IMR-90 (cell line): Measurements from ENCODE around the gene TOMM40L. TPM values are rescaled to one million over a fixed set of nuclear protein-coding genes. Genes with fewer than 3 reads are reported as not detected.

ENCODE experiments used
- ATAC-seq: fragments of 200-7000 bp; cut with Tn5 transposase; 2 replicates; pipeline ENCODE4 v1.9.1; 2020; ENCODE audit warnings: low read depth, mild to moderate bottlenecking, moderate library complexity
- BruUV-seq: library from RNA; stranded (reverse); fragments of 400-500 nt; replicated peaks from 2 replicates; lab custom pipeline; 2021; lab: Mats Ljungman, UMichigan
- CTCF ChIA-PET: fragments of 300-600 bp; formaldehyde crosslinking; extraction: SDS; loops from one replicate; lab custom pipeline; 2021; ENCODE audit warnings: antibody characterized with exemption; lab: Yijun Ruan, JAX
- POLR2A ChIA-PET: fragments of 300-600 bp; sonication (Branson Sonifier 250); formaldehyde crosslinking; loops from one replicate; lab custom pipeline; 2022; ENCODE audit warnings: antibody characterized with exemption; ENCODE audit not compliant: unreplicated experiment; lab: Charles Lee
- DNase-seq: peaks from one replicate; pipeline ENCODE4 v3.0.0; 2013
- H2AFZ ChIP-seq: replicated peaks from 2 replicates; pipeline ENCODE3; 2013; ENCODE audit warnings: low read length, mild to moderate bottlenecking; ENCODE audit not compliant: poor library complexity
- H2AK5ac ChIP-seq: 2 replicates; pipeline ENCODE4 v1.6.1; 2013; ENCODE audit warnings: low read depth, low read length, inconsistent platforms
- H2AK9ac ChIP-seq: replicated peaks from 2 replicates; pipeline ENCODE3; 2013; ENCODE audit warnings: mild to moderate bottlenecking, low read depth, low read length, moderate library complexity; ENCODE audit not compliant: poor library complexity
- H2BK120ac ChIP-seq: 2 replicates; pipeline ENCODE4 v1.6.1; 2013; ENCODE audit warnings: low read depth, low read length, inconsistent platforms
- H2BK15ac ChIP-seq: 3 replicates; pipeline ENCODE4 v1.6.1; 2013; ENCODE audit warnings: low read depth, low read length, inconsistent platforms
- H2BK20ac ChIP-seq: 2 replicates; pipeline ENCODE4 v1.6.1; 2013; ENCODE audit warnings: low read depth, mild to moderate bottlenecking, inconsistent platforms, low read length, moderate library complexity
- H2BK5ac ChIP-seq: 2 replicates; pipeline ENCODE4 v1.6.1; 2013; ENCODE audit warnings: mild to moderate bottlenecking, low read depth, low read length, inconsistent platforms; ENCODE audit not compliant: poor library complexity, severe bottlenecking
- H3K14ac ChIP-seq: replicated peaks from 2 replicates; pipeline ENCODE4 v1.6.1; 2013; ENCODE audit warnings: low read depth, low read length, inconsistent platforms
- H3K18ac ChIP-seq: 2 replicates; pipeline ENCODE4 v1.6.1; 2013; ENCODE audit warnings: low read depth, low read length, control low read depth
- H3K23ac ChIP-seq: 2 replicates; pipeline ENCODE4 v1.6.1; 2013; ENCODE audit warnings: low read depth, low read length, inconsistent platforms
- H3K27ac ChIP-seq: 2 replicates; pipeline ENCODE4 v1.5.1; 2013; ENCODE audit warnings: mild to moderate bottlenecking, control low read depth, low read length; ENCODE audit not compliant: insufficient read depth
- H3K27me3 ChIP-seq: 2 replicates; pipeline ENCODE4 v1.6.1; 2013; ENCODE audit warnings: low read length; ENCODE audit not compliant: control insufficient read depth, insufficient read depth
- H3K36me3 ChIP-seq: 2 replicates; pipeline ENCODE4 v1.6.1; 2013; ENCODE audit warnings: low read length, mixed read lengths; ENCODE audit not compliant: control insufficient read depth, insufficient read depth
- H3K4ac ChIP-seq: 2 replicates; pipeline ENCODE4 v1.6.1; 2013; ENCODE audit warnings: low read depth, low read length, inconsistent platforms
- H3K4me1 ChIP-seq: 2 replicates; pipeline ENCODE4 v1.6.1; 2013; ENCODE audit warnings: low read length, mixed read lengths; ENCODE audit not compliant: control insufficient read depth, insufficient read depth
- H3K4me2 ChIP-seq: 2 replicates; pipeline ENCODE4 v1.6.1; 2013; ENCODE audit warnings: low read depth, mild to moderate bottlenecking, control low read depth, low read length, moderate library complexity
- H3K4me3 ChIP-seq: 2 replicates; pipeline ENCODE4 v1.5.1; 2013; ENCODE audit warnings: low read depth, mild to moderate bottlenecking, control low read depth, low read length, moderate library complexity; ENCODE audit not compliant: insufficient read depth
- H3K56ac ChIP-seq: 2 replicates; pipeline ENCODE4 v1.6.1; 2013; ENCODE audit warnings: low read length, inconsistent platforms; ENCODE audit not compliant: insufficient read depth; ENCODE audit errors: extremely low read depth
- H3K79me1 ChIP-seq, 2 experiments: 2 replicates each; pipeline ENCODE4 v1.6.1; 2013; ENCODE audit warnings: low read length in 2 of 2, inconsistent platforms in 1 of 2, low read depth in 1 of 2
- H3K9ac ChIP-seq: 2 replicates; pipeline ENCODE4 v1.6.1; 2013; ENCODE audit warnings: low read depth, low read length, control low read depth
- H3K9me1 ChIP-seq: 2 replicates; pipeline ENCODE4 v1.6.1; 2013; ENCODE audit warnings: low read length, inconsistent platforms; ENCODE audit not compliant: insufficient read depth
- H3K9me3 ChIP-seq: 2 replicates; pipeline ENCODE4 v1.6.1; 2013; ENCODE audit warnings: low read length; ENCODE audit not compliant: control insufficient read depth, insufficient read depth
- H4K20me1 ChIP-seq: 2 replicates; pipeline ENCODE4 v1.6.1; 2013; ENCODE audit warnings: low read length, inconsistent platforms; ENCODE audit not compliant: insufficient read depth
- H4K5ac ChIP-seq: 2 replicates; pipeline ENCODE4 v1.6.1; 2013; ENCODE audit warnings: mild to moderate bottlenecking, low read depth, low read length, control low read depth
- H4K8ac ChIP-seq, 2 experiments: 2 replicates each; pipeline ENCODE4 v1.6.1; 2013; ENCODE audit warnings: low read depth in 2 of 2, low read length in 2 of 2, control low read depth in 1 of 2, inconsistent platforms in 1 of 2
- H4K91ac ChIP-seq: 2 replicates; pipeline ENCODE4 v1.6.1; 2013; ENCODE audit warnings: low read depth, low read length, inconsistent platforms; ENCODE audit not compliant: insufficient read depth
- BHLHE40 ChIP-seq: fragments of 150-350 bp; IDR thresholded peaks from 2 replicates; pipeline ENCODE4 v1.6.1; 2016; ENCODE audit warnings: mild to moderate bottlenecking, low read depth, low read length
- CHD1 ChIP-seq: IDR thresholded peaks from 2 replicates; pipeline ENCODE4 v1.6.1; 2012; ENCODE audit warnings: low read depth, low read length, improper control_type of control experiment
- FOS ChIP-seq: fragments of 150-350 bp; IDR thresholded peaks from 2 replicates; pipeline ENCODE4 v1.6.1; 2016; ENCODE audit warnings: low read depth, low read length
- MAZ ChIP-seq: IDR thresholded peaks from 2 replicates; pipeline ENCODE4 v1.6.1; 2012; ENCODE audit warnings: low read depth, mild to moderate bottlenecking, low read length, improper control_type of control experiment, moderate library complexity, borderline replicate concordance
- MXI1 ChIP-seq: IDR thresholded peaks from 2 replicates; pipeline ENCODE4 v1.6.1; 2012; ENCODE audit warnings: low read depth, mild to moderate bottlenecking, low read length, moderate library complexity, borderline replicate concordance
- NFE2L2 ChIP-seq: fragments of 150-350 bp; IDR thresholded peaks from 2 replicates; pipeline ENCODE4 v1.6.1; 2016; ENCODE audit warnings: low read depth, mild to moderate bottlenecking, low read length
- RAD21 ChIP-seq: IDR thresholded peaks from 2 replicates; pipeline ENCODE4 v1.6.1; 2012; ENCODE audit warnings: low read length, improper control_type of control experiment
- RCOR1 ChIP-seq: IDR thresholded peaks from 2 replicates; pipeline ENCODE4 v1.6.1; 2012; ENCODE audit warnings: mild to moderate bottlenecking, low read length, improper control_type of control experiment; ENCODE audit not compliant: insufficient replicate concordance
- WGBS, 2 experiments: methylation state at CpG; one replicate each; pipeline versions ENCODE4 v1.1.5 to v1.1.7; 2013; ENCODE audit warnings: missing lambda C conversion rate in 2 of 2; ENCODE audit not compliant: insufficient read length in 1 of 2; ENCODE audit errors: extremely low coverage in 2 of 2; 5-methylcytosine and 5-hydroxymethylcytosine counted together
- dilution Hi-C: fragments of 300-500 bp; cut with HindIII; formaldehyde crosslinking; loops from one replicate; pipeline ENCODE4 v1.14.3; 2018; ENCODE audit warnings: low sequenced_read_pairs; ENCODE audit not compliant: unreplicated experiment
- in situ Hi-C: fragments of 300-500 bp; cut with MboI; formaldehyde crosslinking; loops from 3 replicates; pipeline ENCODE4 v1.14.3; 2019; ENCODE audit warnings: low sequenced_read_pairs, inconsistent platforms, mixed read lengths
- intact Hi-C: fragments of 100-400 bp; cut with micrococcal nuclease; formaldehyde crosslinking; loops from 2 replicates; pipeline ENCODE4 v1.10.0; 2022
- polyA plus RNA-seq, 3 experiments: library from polyadenylated mRNA; depleted of rRNA; stranded (reverse); fragments of >200 nt; gene quantifications; 2 replicates each; pipeline ENCODE4 v1.2.3, GENCODE V29; 2012; ENCODE audit warnings: low replicate concordance in 1 of 3
- total RNA-seq: library from RNA; depleted of rRNA; stranded (reverse); fragments of >200 nt; gene quantifications from 2 replicates; pipeline ENCODE4 v1.2.3, GENCODE V29; 2012
- TF ChIP-seq, protein P1 (sequence below): conservative IDR thresholded peaks from 2 replicates; pipeline ENCODE4 v1.5.1; 2012; ENCODE audit warnings: mild to moderate bottlenecking, low read depth, low read length, improper control_type of control experiment
- TF ChIP-seq, protein P2 (sequence below): fragments of 150-350 bp; IDR thresholded peaks from 2 replicates; pipeline ENCODE4 v1.6.1; 2017; ENCODE audit warnings: mild to moderate bottlenecking, antibody characterized with exemption, low read length, low read depth

The TOMM40L gene
- total and polyA plus RNA-seq, 2 of the 4 experiments (the other 2 are of a cell fraction): 7.7 to 12.5 TPM

DNA sequence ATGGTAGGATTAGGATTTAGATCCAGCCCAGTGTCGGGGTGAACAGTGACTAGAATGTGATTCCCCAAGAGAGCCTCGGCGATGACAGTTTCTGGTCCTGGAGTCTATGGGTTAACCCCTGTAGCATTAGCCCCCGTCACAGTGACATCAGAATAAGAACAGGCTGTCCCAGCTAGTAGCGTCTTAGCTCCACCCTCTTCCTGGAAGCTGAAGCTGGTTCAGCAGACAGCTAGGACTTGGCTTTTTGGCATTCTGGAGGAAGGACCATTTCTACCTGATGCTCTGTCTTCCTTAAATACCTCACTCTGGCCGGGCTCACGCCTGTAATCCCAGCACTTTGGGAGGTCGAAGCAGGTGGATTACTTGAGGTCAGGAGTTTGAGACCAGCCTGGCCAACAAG is 18.7 kb upstream of the TOMM40L start:
- Histone ChIP-seq H3K4me3 (no peak overlapping the region), H4K8ac (no peak overlapping the region; a peak in 1 of 4 replicates), H2BK20ac (no peak overlapping the region), H2AK9ac (no peak overlapping the region), H3K18ac (no peak overlapping the region), H3K4me1 (peaks cover 11% of the 10 kb centered on the region), H3K4ac (0 out of 2 replicates have a peak overlapping the region, but pooled peaks have one; percentile 1), H3K4me2 (peak overlapping the region; percentile 62), H3K27me3 (no peaks in the 10 kb centered on the region), H2BK15ac (no peak overlapping the region), H4K91ac (no peak overlapping the region), H3K9ac (peak overlapping the region; percentile 43; the same call in 1 of the 2 replicates), H3K56ac (no peak overlapping the region; the same call in 1 of the 2 replicates), H3K14ac (no peak overlapping the region), H3K9me3 (no peaks in the 10 kb centered on the region), H3K79me1 (peaks cover 28 to 54% of the 10 kb centered on the region in 2 experiments), H2BK5ac (peak overlapping the region; percentile 10), H3K9me1 (peaks cover 11% of the 10 kb centered on the region), H4K20me1 (peaks cover 12% of the 10 kb centered on the region), H4K5ac (no peak overlapping the region), H3K27ac (peak overlapping the region; percentile 64; the same call in 1 of the 2 replicates), H2AFZ (no peak overlapping the region), H3K23ac (no peak overlapping the region), H2BK120ac (peak overlapping the region; percentile 0; the same call in 1 of the 2 replicates), H3K36me3 (peaks cover 34% of the 10 kb centered on the region), H2AK5ac (peak overlapping the region; percentile 1; the same call in 1 of the 2 replicates)
- CTCF ChIA-PET: interaction anchor here (1.1 kb wide), 1 partner anchor 175 kb away, joined by 3 read pairs; no protein-coding TSS in a partner anchor
- 70% methylated on average over 2 of the region's 8 CpGs; no CpG with 5 or more reads in 1 of the 2 experiments for WGBS, 2 experiments
- TF ChIP-seq, protein P1, sequence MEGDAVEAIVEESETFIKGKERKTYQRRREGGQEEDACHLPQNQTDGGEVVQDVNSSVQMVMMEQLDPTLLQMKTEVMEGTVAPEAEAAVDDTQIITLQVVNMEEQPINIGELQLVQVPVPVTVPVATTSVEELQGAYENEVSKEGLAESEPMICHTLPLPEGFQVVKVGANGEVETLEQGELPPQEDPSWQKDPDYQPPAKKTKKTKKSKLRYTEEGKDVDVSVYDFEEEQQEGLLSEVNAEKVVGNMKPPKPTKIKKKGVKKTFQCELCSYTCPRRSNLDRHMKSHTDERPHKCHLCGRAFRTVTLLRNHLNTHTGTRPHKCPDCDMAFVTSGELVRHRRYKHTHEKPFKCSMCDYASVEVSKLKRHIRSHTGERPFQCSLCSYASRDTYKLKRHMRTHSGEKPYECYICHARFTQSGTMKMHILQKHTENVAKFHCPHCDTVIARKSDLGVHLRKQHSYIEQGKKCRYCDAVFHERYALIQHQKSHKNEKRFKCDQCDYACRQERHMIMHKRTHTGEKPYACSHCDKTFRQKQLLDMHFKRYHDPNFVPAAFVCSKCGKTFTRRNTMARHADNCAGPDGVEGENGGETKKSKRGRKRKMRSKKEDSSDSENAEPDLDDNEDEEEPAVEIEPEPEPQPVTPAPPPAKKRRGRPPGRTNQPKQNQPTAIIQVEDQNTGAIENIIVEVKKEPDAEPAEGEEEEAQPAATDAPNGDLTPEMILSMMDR: no peak
- TF ChIP-seq RCOR1 (no peak), CHD1 (no peak), NFE2L2 (no peak), MAZ (no peak), RAD21 (no peak), FOS (no peak), MXI1 (no peak), BHLHE40 (no peak)
- TF ChIP-seq, protein P2, sequence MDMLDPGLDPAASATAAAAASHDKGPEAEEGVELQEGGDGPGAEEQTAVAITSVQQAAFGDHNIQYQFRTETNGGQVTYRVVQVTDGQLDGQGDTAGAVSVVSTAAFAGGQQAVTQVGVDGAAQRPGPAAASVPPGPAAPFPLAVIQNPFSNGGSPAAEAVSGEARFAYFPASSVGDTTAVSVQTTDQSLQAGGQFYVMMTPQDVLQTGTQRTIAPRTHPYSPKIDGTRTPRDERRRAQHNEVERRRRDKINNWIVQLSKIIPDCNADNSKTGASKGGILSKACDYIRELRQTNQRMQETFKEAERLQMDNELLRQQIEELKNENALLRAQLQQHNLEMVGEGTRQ: no peak
- dilution Hi-C loops (no loop called here), in situ Hi-C loops (no loop called here), intact Hi-C loops (no loop called here)
- DNase-seq (peak; percentile 72), ATAC-seq (peak; percentile 63)
- POLR2A ChIA-PET: no interaction called here
- BruUV-seq: no TSS peak
